NB4 (cell line): ENCODE measurements around the gene HLA-DQB2.

Experiments
- DNase-seq: peaks from one replicate; pipeline ENCODE4 v3.0.0; 2010; ENCODE audit warnings: low read depth
- H3K4me3 ChIP-seq: one replicate; pipeline ENCODE4 v1.5.1; 2011; ENCODE audit warnings: mild to moderate bottlenecking, low read depth, low read length, moderate library complexity
- CTCF ChIP-seq: IDR thresholded peaks from one replicate; pipeline ENCODE4 v1.5.1; 2012; ENCODE audit warnings: low read depth, low read length
- MAX ChIP-seq: IDR thresholded peaks from 2 replicates; pipeline ENCODE4 v1.6.1; 2011; ENCODE audit warnings: low read depth, low read length
- MYC ChIP-seq: IDR thresholded peaks from 2 replicates; pipeline ENCODE4 v1.6.1; 2011; ENCODE audit warnings: low read depth, low read length
- POLR2A ChIP-seq: IDR thresholded peaks from 2 replicates; pipeline ENCODE4 v1.6.1; 2011; ENCODE audit warnings: mild to moderate bottlenecking; ENCODE audit not compliant: insufficient read length; ENCODE audit errors: extremely low read depth

HLA-DQB2 gene

GRCh38 chr6:32741031-32741960, 22.0 kb downstream of the HLA-DQB2 start, which contains the start of gene HLA-DQA2:
Gene HLA-DQA2 (plus strand): TSS chr6:32741391. CDS start chr6:32741444, 53 bp downstream.
- no peak for DNase-seq
- H3K4me3 ChIP-seq: no peak within 1 kb of the TSS
- TF ChIP-seq POLR2A: no peak
- TF ChIP-seq CTCF: no peak
- TF ChIP-seq MYC: no peak
- no peak for TF ChIP-seq MAX

GRCh38 chr6:32738126-32738525, 25.2 kb downstream of the HLA-DQB2 start:
- no peak for DNase-seq
- no peak overlapping the region for H3K4me3 ChIP-seq
- TF ChIP-seq CTCF (no peak), POLR2A (no peak), MAX (no peak), MYC (no peak)

GRCh38 chr6:32718879-32719278, 44.5 kb downstream of the HLA-DQB2 start:
- DNase-seq: no peak
- no peak overlapping the region for H3K4me3 ChIP-seq
- no peak for TF ChIP-seq CTCF
- TF ChIP-seq MYC: no peak
- TF ChIP-seq POLR2A: no peak
- TF ChIP-seq MAX: no peak

- no peak overlapping the region for H3K4me3 ChIP-seq
- TF ChIP-seq POLR2A: no peak
- TF ChIP-seq MAX: no peak
- TF ChIP-seq CTCF: no peak
- TF ChIP-seq MYC: no peak
- no peak for DNase-seq
Observed at GRCh38 chr6:32716396-32716795, 46.9 kb downstream of the HLA-DQB2 start.

GRCh38 chr6:32713241-32713640, 50.1 kb downstream of the HLA-DQB2 start:
- DNase-seq: no peak
- H3K4me3 ChIP-seq: no peak overlapping the region
- TF ChIP-seq CTCF: no peak
- no peak for TF ChIP-seq POLR2A
- TF ChIP-seq MAX: no peak
- TF ChIP-seq MYC: no peak
